GM12878 (cell line): Measurements from ENCODE around the gene COL24A1. TPM values are rescaled to one million over a fixed set of nuclear protein-coding genes. Genes with fewer than 3 reads are reported as not detected.

Source experiments
- ATAC-seq: fragments of 200-7000 bp; cut with Tn5 transposase; 3 replicates; pipeline ENCODE4 v1.9.1; 2020; ENCODE audit warnings: mild to moderate bottlenecking, moderate library complexity
- BruUV-seq: library from RNA; stranded (reverse); fragments of 400-500 nt; replicated peaks from 2 replicates; lab custom pipeline; 2021; lab: Mats Ljungman, UMichigan
- CTCF ChIA-PET: fragments of 300-600 bp; sonication (Branson Sonifier 250); formaldehyde crosslinking; extraction: SDS; loops from one replicate; lab custom pipeline; 2021; ENCODE audit warnings: inconsistent platforms; lab: Yijun Ruan, JAX
- POLR2A ChIA-PET: fragments of 350-600 bp; formaldehyde crosslinking; extraction: SDS; loops from one replicate; lab custom pipeline; 2021; ENCODE audit warnings: inconsistent platforms; lab: Charles Lee
- RAD21 ChIA-PET: fragments of 300-600 bp; sonication (Branson Sonifier 250); formaldehyde crosslinking; loops from one replicate; lab custom pipeline; 2023; ENCODE audit warnings: antibody characterized with exemption; ENCODE audit not compliant: unreplicated experiment; lab: Charles Lee
- SMC1A ChIA-PET: fragments of 300-600 bp; sonication (Branson Sonifier 250); formaldehyde crosslinking; loops from one replicate; lab custom pipeline; 2023; ENCODE audit not compliant: unreplicated experiment, uncharacterized antibody; lab: Charles Lee
- DNase-seq: peaks from one replicate; pipeline ENCODE4 v3.0.0-alpha.2; 2011; ENCODE audit warnings: low read depth, low spot score
- FAIRE-seq: peaks from 3 replicates; lab custom pipeline; 2011; peaks lifted over from hg19 to GRCh38; lab: Jason Lieb, UNC
- H2AFZ ChIP-seq: 2 replicates; pipeline ENCODE4 v1.6.0; 2011; ENCODE audit warnings: low read depth, low read length, control low read depth; ENCODE audit not compliant: control insufficient read depth
- H3K27ac ChIP-seq: 2 replicates; pipeline ENCODE4 v1.5.1; 2011; ENCODE audit warnings: control low read depth; ENCODE audit not compliant: control insufficient read depth, insufficient read depth
- H3K27me3 ChIP-seq, 2 experiments: replicated peaks in 1 of 2; 2 replicates each; pipeline versions ENCODE4 v1.6.0 to v1.6.1; 2011; ENCODE audit warnings: low read length in 1 of 2; ENCODE audit not compliant: control insufficient read depth in 2 of 2, insufficient read depth in 2 of 2
- H3K36me3 ChIP-seq, 2 experiments: 2 replicates each; pipeline ENCODE4 v1.5.1; 2011; ENCODE audit warnings: low read length in 1 of 2; ENCODE audit not compliant: control insufficient read depth in 2 of 2, insufficient read depth in 2 of 2
- H3K4me1 ChIP-seq: 2 replicates; pipeline ENCODE4 v1.6.1; 2011; ENCODE audit warnings: mild to moderate bottlenecking, low read length, moderate library complexity, mixed read lengths; ENCODE audit not compliant: control insufficient read depth, insufficient read depth
- H3K4me2 ChIP-seq: 2 replicates; pipeline ENCODE4 v1.6.0; 2011; ENCODE audit warnings: control low read depth; ENCODE audit not compliant: control insufficient read depth, insufficient read depth
- H3K4me3 ChIP-seq: fragments of 200-600 bp; sonication (generic); 2 replicates; pipeline ENCODE4 v1.5.1; 2016
- H3K79me2 ChIP-seq: 2 replicates; pipeline ENCODE4 v1.6.0; 2011; ENCODE audit warnings: low read length; ENCODE audit not compliant: control insufficient read depth, insufficient read depth
- H3K9ac ChIP-seq: 2 replicates; pipeline ENCODE4 v1.8.0; 2011; ENCODE audit warnings: low read length, control low read depth, mixed read lengths; ENCODE audit not compliant: control insufficient read depth, insufficient read depth
- H3K9me3 ChIP-seq: replicated peaks from 3 replicates; pipeline ENCODE4 v1.5.1; 2011; ENCODE audit warnings: mild to moderate bottlenecking, low read length; ENCODE audit not compliant: control insufficient read depth, insufficient read depth
- H4K20me1 ChIP-seq: 2 replicates; pipeline ENCODE4 v1.6.0; 2011; ENCODE audit not compliant: control insufficient read depth, insufficient read depth
- ATF7 ChIP-seq: fragments of 450-650 bp; IDR thresholded peaks from 2 replicates; pipeline ENCODE4 v1.6.1; 2016; ENCODE audit warnings: low read depth, mild to moderate bottlenecking
- BACH1 ChIP-seq: fragments of 450-650 bp; IDR thresholded peaks from 2 replicates; pipeline ENCODE4 v1.6.1; 2017; ENCODE audit warnings: mild to moderate bottlenecking, borderline replicate concordance
- CBFB ChIP-seq: IDR thresholded peaks from 2 replicates; pipeline ENCODE4 v1.6.1; 2016; ENCODE audit warnings: antibody characterized with exemption, low read depth
- DPF2 ChIP-seq: fragments of 450-650 bp; IDR thresholded peaks from 2 replicates; pipeline ENCODE4 v1.6.1; 2017; ENCODE audit warnings: mild to moderate bottlenecking
- EZH2 ChIP-seq: IDR thresholded peaks from 2 replicates; pipeline ENCODE4 v1.6.1; 2012; ENCODE audit warnings: low read depth, mild to moderate bottlenecking, control low read depth, inconsistent platforms, low read length, borderline replicate concordance; ENCODE audit not compliant: control insufficient read depth
- MEF2A ChIP-seq: IDR thresholded peaks from 2 replicates; pipeline ENCODE4 v1.6.1; 2011; ENCODE audit warnings: low read depth, mild to moderate bottlenecking, low read length, moderate library complexity; ENCODE audit not compliant: insufficient read depth
- POLR2A ChIP-seq: IDR thresholded peaks from 2 replicates; pipeline ENCODE4 v1.6.1; 2011; ENCODE audit warnings: low read depth, mild to moderate bottlenecking, low read length
- POLR2AphosphoS2 ChIP-seq: IDR thresholded peaks from 2 replicates; pipeline ENCODE4 v1.6.1; 2011; ENCODE audit warnings: low read depth, mild to moderate bottlenecking, low read length, improper control_type of control experiment, moderate library complexity
- SMARCA5 ChIP-seq: fragments of 450-650 bp; IDR thresholded peaks from 2 replicates; pipeline ENCODE4 v1.6.1; 2017; ENCODE audit warnings: mild to moderate bottlenecking
- STAT3 ChIP-seq: IDR thresholded peaks from 2 replicates; pipeline ENCODE4 v1.6.1; 2011; ENCODE audit warnings: low read depth, low read length, improper control_type of control experiment
- TBL1XR1 ChIP-seq: IDR thresholded peaks from 2 replicates; pipeline ENCODE4 v1.6.1; 2012; ENCODE audit warnings: low read depth, low read length, improper control_type of control experiment
- YBX1 ChIP-seq: fragments of 450-650 bp; IDR thresholded peaks from 2 replicates; pipeline ENCODE4 v1.6.1; 2016; ENCODE audit warnings: antibody characterized with exemption
- YY1 ChIP-seq: IDR thresholded peaks from 2 replicates; pipeline ENCODE4 v1.6.1; 2011; ENCODE audit warnings: low read depth, mild to moderate bottlenecking, low read length
- WGBS: methylation state at CpG from one replicate; pipeline ENCODE4 v1.1.6; 2016; ENCODE audit warnings: low lambda C conversion rate; ENCODE audit not compliant: insufficient replicate concordance, insufficient coverage; ENCODE audit errors: missing lambda C conversion rate; 5-methylcytosine and 5-hydroxymethylcytosine counted together
- in situ Hi-C: fragments of 300-500 bp; cut with MboI; formaldehyde crosslinking; loops from 9 replicates; pipeline ENCODE4 v1.14.3; 2018; ENCODE audit warnings: mixed read lengths
- intact Hi-C: fragments of 100-400 bp; cut with micrococcal nuclease; formaldehyde crosslinking; loops from one replicate; pipeline ENCODE4 v1.14.2; 2022; ENCODE audit not compliant: unreplicated experiment
- polyA plus RNA-seq, 11 experiments: library from polyadenylated mRNA; depleted of rRNA in 4 of 11; unstranded in 6 of 11; stranded (reverse) in 5 of 11; fragments of >200 nt; fragmentation: Nextera tagmentation in 4 of 11; fragmentation: Illumina TruSeq in 1 of 11; extraction: Ambion mirVana in 4 of 11; extraction: Trizol in 1 of 11; gene quantifications; 1 replicate in 1 of 11; 2 replicates in 10 of 11; pipeline versions ENCODE4 v1.2.1 to v1.2.3, GENCODE V29; 2011 to 2016; ENCODE audit warnings: inconsistent platforms in 2 of 11, missing spikeins in 2 of 11, low read depth in 1 of 11
- total RNA-seq, 4 experiments: library from RNA; depleted of rRNA in 3 of 4; stranded (reverse); fragments of >200 nt in 3 of 4; fragmentation: Illumina TruSeq in 1 of 4; extraction: Trizol in 1 of 4; gene quantifications; 2 replicates each; pipeline versions ENCODE4 v1.2.1 to v1.2.3, GENCODE V29; 2013 to 2021
- TF ChIP-seq, protein P1 (sequence below): fragments of 450-650 bp; IDR thresholded peaks from 2 replicates; pipeline ENCODE4 v1.6.1; 2018; ENCODE audit warnings: mild to moderate bottlenecking, low read depth, moderate library complexity; ENCODE audit not compliant: partially characterized antibody
- TF ChIP-seq, protein P2 (sequence below): IDR thresholded peaks from 2 replicates; pipeline ENCODE4 v1.6.1; 2012; ENCODE audit warnings: low read depth, low read length, improper control_type of control experiment

The COL24A1 gene
- total and polyA plus RNA-seq, 10 of the 15 experiments (the other 5 are each of a cell fraction or from before 2014, with no cell fraction given), result 0.19 to 4.1 (median 2.0) TPM

DNA sequence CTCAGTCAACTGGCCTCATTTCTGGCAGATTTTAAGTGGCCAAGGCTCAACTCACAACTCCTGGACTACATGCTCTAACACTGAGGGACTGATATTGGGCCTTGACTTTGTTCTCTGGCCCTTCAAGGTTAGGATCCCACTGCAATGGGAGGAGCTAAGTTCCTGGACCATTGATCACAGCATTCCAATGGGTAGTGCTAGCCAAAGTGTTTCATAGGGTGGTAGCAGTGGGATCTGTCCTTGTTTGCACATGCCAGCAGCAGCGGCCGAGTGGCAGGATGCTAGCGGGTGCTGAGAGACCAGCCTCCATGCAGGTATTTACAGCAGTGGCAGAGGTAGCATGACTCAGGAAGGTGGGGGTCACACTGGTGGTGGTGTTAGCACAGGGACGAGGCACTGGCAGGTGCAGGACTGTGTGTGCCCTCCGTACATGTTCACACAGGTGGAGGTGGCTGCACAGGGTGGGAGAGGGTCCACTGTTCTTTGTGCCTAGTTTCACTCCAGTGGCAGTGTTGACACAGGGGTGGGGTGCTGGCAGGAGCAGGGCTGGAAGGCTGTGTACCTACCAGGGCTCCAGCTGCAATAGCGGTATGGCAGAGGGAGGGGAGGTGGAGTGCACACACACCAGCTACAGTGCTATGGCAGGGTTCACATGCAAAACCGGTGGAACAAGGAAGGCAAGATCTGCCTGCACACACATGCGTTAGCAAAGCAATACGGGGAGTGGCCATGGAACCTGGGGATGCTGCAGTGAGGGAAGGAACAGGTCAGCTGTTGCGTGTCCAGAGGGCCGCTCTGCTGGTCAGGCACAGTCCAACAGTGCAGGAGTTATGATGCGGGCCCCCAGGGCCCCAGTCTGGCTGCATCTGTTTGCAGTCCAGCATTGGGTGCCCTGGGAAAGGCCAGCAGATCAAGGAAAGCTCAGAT, 51.7 kb downstream of the COL24A1 start:
- FAIRE-seq (no peak), DNase-seq (no peak), ATAC-seq (no peak)
- Histone ChIP-seq H3K9ac (no peak overlapping the region), H3K9me3 (no peaks in the 10 kb centered on the region), H3K4me3 (no peak overlapping the region), H3K27me3 (no peaks in the 10 kb centered on the region), H3K4me2 (no peak overlapping the region), H4K20me1 (no peaks in the 10 kb centered on the region), H3K27ac (no peak overlapping the region), H2AFZ (no peak overlapping the region), H3K4me1 (no peaks in the 10 kb centered on the region), H3K36me3 (no peaks in the 10 kb centered on the region), H3K79me2 (no peaks in the 10 kb centered on the region)
- 72% methylated on average over 12 of the region's 12 CpGs for WGBS
- TF ChIP-seq TBL1XR1 (no peak), DPF2 (no peak), STAT3 (no peak), CBFB (no peak), EZH2 (no peak), YY1 (no peak), BACH1 (no peak), MEF2A (no peak), POLR2AphosphoS2 (no peak), YBX1 (no peak), SMARCA5 (no peak), ATF7 (no peak), POLR2A (no peak)
- TF ChIP-seq, protein P1, sequence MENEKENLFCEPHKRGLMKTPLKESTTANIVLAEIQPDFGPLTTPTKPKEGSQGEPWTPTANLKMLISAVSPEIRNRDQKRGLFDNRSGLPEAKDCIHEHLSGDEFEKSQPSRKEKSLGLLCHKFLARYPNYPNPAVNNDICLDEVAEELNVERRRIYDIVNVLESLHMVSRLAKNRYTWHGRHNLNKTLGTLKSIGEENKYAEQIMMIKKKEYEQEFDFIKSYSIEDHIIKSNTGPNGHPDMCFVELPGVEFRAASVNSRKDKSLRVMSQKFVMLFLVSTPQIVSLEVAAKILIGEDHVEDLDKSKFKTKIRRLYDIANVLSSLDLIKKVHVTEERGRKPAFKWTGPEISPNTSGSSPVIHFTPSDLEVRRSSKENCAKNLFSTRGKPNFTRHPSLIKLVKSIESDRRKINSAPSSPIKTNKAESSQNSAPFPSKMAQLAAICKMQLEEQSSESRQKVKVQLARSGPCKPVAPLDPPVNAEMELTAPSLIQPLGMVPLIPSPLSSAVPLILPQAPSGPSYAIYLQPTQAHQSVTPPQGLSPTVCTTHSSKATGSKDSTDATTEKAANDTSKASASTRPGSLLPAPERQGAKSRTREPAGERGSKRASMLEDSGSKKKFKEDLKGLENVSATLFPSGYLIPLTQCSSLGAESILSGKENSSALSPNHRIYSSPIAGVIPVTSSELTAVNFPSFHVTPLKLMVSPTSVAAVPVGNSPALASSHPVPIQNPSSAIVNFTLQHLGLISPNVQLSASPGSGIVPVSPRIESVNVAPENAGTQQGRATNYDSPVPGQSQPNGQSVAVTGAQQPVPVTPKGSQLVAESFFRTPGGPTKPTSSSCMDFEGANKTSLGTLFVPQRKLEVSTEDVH, result no peak
- TF ChIP-seq, protein P2, sequence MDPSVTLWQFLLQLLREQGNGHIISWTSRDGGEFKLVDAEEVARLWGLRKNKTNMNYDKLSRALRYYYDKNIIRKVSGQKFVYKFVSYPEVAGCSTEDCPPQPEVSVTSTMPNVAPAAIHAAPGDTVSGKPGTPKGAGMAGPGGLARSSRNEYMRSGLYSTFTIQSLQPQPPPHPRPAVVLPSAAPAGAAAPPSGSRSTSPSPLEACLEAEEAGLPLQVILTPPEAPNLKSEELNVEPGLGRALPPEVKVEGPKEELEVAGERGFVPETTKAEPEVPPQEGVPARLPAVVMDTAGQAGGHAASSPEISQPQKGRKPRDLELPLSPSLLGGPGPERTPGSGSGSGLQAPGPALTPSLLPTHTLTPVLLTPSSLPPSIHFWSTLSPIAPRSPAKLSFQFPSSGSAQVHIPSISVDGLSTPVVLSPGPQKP, result no peak
- ChIA-PET SMC1A (no interaction called here), POLR2A (no interaction called here), RAD21 (no interaction called here), CTCF (interaction anchor here (1.5 kb wide), 1 partner anchor 16 kb away, joined by 3 read pairs; no protein-coding TSS in a partner anchor)
- BruUV-seq, result no TSS peak
- intact Hi-C loops (no loop called here), in situ Hi-C loops (no loop called here)
